Mesangial cell (primary cell): Measurements from ENCODE around the gene ZNF735. TPM values are rescaled to one million over a fixed set of nuclear protein-coding genes. Genes with fewer than 3 reads are reported as not detected.

ENCODE experiments used
- total RNA-seq: library from RNA; depleted of rRNA; stranded (reverse); fragments of >200 nt; gene quantifications from 2 replicates; pipeline ENCODE4 v1.2.3, GENCODE V29; 2015

Gene ZNF735
- not detected in 2 replicates for total RNA-seq

DNA sequence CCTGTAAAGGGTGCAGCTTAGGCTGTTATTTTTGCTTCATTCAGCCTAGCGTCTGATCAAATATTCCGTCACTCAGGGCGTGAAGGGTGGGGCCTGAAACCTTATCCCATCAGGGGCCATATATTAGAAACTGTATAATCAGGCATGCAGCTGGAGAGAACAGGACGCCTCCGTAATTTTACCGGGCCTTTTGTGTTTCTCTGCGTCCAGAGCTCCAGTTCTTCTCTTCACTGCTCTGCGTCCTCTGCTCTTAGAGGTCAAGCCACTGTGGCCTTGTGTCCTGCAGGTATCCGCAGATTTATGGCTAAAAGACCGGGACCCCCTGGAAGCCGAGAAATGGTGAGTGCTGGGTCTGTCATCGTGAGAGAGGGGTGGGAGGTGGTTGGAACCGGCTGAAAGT lies at the start of gene ZNF735:
Gene ZNF735, plus strand, starts transcription at position 301 of the 400 bp plus-strand sequence. Its CDS starts 0 bp downstream, at position 301.

GRCh38 chr7:64228174-64228573 lies 21.2 kb downstream of the ZNF735 start, which contains the start of gene ZNF679:
Gene ZNF679 (plus strand): TSS chr7:64228474. CDS start chr7:64249118, 20,644 bp downstream.

Other genes starting within 250 kb of the ZNF735 start
- not detected in 2 replicates for gene ZNF722, start 208.4 kb upstream of the ZNF735 start, total RNA-seq
- not detected in 2 replicates for gene ZNF727, start 161.8 kb upstream of the ZNF735 start, total RNA-seq
- gene ZNF679, start 21.3 kb downstream of the ZNF735 start, total RNA-seq: not detected in 2 replicates
- gene ZNF736, start 106.8 kb downstream of the ZNF735 start, total RNA-seq: 2.8 and 8.2 TPM in 2 replicates